Measurements from ENCODE around the gene LCP1.

GRCh38 chr13:46152627-46153328 is 29.2 kb downstream of the LCP1 start:
- TF ChIP-seq, protein P1, sequence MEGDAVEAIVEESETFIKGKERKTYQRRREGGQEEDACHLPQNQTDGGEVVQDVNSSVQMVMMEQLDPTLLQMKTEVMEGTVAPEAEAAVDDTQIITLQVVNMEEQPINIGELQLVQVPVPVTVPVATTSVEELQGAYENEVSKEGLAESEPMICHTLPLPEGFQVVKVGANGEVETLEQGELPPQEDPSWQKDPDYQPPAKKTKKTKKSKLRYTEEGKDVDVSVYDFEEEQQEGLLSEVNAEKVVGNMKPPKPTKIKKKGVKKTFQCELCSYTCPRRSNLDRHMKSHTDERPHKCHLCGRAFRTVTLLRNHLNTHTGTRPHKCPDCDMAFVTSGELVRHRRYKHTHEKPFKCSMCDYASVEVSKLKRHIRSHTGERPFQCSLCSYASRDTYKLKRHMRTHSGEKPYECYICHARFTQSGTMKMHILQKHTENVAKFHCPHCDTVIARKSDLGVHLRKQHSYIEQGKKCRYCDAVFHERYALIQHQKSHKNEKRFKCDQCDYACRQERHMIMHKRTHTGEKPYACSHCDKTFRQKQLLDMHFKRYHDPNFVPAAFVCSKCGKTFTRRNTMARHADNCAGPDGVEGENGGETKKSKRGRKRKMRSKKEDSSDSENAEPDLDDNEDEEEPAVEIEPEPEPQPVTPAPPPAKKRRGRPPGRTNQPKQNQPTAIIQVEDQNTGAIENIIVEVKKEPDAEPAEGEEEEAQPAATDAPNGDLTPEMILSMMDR (IDR thresholded peaks at IDR 0.05): no peak
- TF ChIP-seq POLR2A (IDR thresholded peaks at IDR 0.05): no peak
